HepG2 (cell line): ENCODE results near the gene AAMP. TPM values are rescaled to one million over a fixed set of nuclear protein-coding genes. Genes with fewer than 3 reads are reported as not detected.

ENCODE experiments used
- ASH2L ChIP-seq: fragments of 300-600, 200-600 bp; sonication (generic); IDR thresholded peaks from 2 replicates; pipeline ENCODE4 v1.7.0; 2017; ENCODE audit warnings: low read depth, mild to moderate bottlenecking, moderate library complexity, mixed read lengths, low read length; ENCODE audit not compliant: insufficient read length
- FOXK2 ChIP-seq: fragments of 450-650 bp; IDR thresholded peaks from 2 replicates; pipeline ENCODE4 v1.6.1; 2016
- POLR2AphosphoS2 ChIP-seq: IDR thresholded peaks from 2 replicates; pipeline ENCODE4 v1.6.1; 2011; ENCODE audit warnings: low read depth, low read length, improper control_type of control experiment
- SP1 ChIP-seq, 2 experiments: fragments of 450-650 bp in 1 of 2; sonication (generic) in 1 of 2; formaldehyde crosslinking in 1 of 2; IDR thresholded peaks; 2 replicates each; pipeline versions ENCODE4 v1.4.0 to v1.6.1; 2016 to 2020; ENCODE audit warnings: missing genetic modification reagents in 1 of 2
- ZBTB8A ChIP-seq: sonication (generic); formaldehyde crosslinking; IDR thresholded peaks from 2 replicates; pipeline ENCODE4 v1.4.0; 2020; ENCODE audit warnings: mild to moderate bottlenecking, low read depth, missing genetic modification reagents, borderline replicate concordance
- ZFP62 ChIP-seq: sonication (generic); formaldehyde crosslinking; IDR thresholded peaks from 2 replicates; pipeline ENCODE4 v1.4.0; 2020; ENCODE audit warnings: missing genetic modification reagents
- ZFP90 ChIP-seq: sonication (generic); formaldehyde crosslinking; IDR thresholded peaks from 2 replicates; pipeline ENCODE4 v1.8.0; 2022; ENCODE audit warnings: missing genetic modification reagents, mild to moderate bottlenecking, inconsistent platforms, borderline replicate concordance
- ZNF251 ChIP-seq: sonication (generic); formaldehyde crosslinking; IDR thresholded peaks from 2 replicates; pipeline ENCODE4 v1.9.0; 2021; ENCODE audit warnings: mild to moderate bottlenecking, missing genetic modification reagents
- ZNF510 ChIP-seq: sonication (generic); formaldehyde crosslinking; IDR thresholded peaks from 2 replicates; pipeline ENCODE4 v1.4.0; 2020; ENCODE audit warnings: low read depth, mild to moderate bottlenecking, missing genetic modification reagents
- ZNF674 ChIP-seq: sonication (generic); formaldehyde crosslinking; IDR thresholded peaks from 2 replicates; pipeline ENCODE4 v1.5.0; 2020; ENCODE audit warnings: low read depth, mild to moderate bottlenecking, missing genetic modification reagents
- ZNF790 ChIP-seq: sonication (generic); formaldehyde crosslinking; IDR thresholded peaks from 2 replicates; pipeline ENCODE4 v1.8.0; 2022; ENCODE audit warnings: missing genetic modification reagents, mild to moderate bottlenecking, borderline replicate concordance
- polyA plus RNA-seq, 8 experiments: library from polyadenylated mRNA; depleted of rRNA in 3 of 8; stranded (reverse) in 7 of 8; unstranded in 1 of 8; fragments of >200 nt; fragmentation: Illumina TruSeq in 4 of 8; extraction: Trizol in 4 of 8; gene quantifications; 2 replicates each; pipeline versions ENCODE4 v1.2.1 to v1.2.3, GENCODE V29; 2011 to 2016; ENCODE audit warnings: low read depth in 4 of 8, missing spikeins in 1 of 8, mixed read lengths in 1 of 8; ENCODE audit not compliant: insufficient read depth in 1 of 8
- total RNA-seq, 5 experiments: library from RNA; depleted of rRNA; stranded (reverse); fragments of >200 nt; fragmentation: Illumina TruSeq; extraction: Trizol; gene quantifications; 2 replicates each; pipeline ENCODE4 v1.2.3, GENCODE V29; 2016; ENCODE audit warnings: low read depth in 1 of 5
- TF ChIP-seq, protein P1 (sequence below): sonication (generic); formaldehyde crosslinking; IDR thresholded peaks from one replicate; pipeline ENCODE4 v1.5.1; 2020; ENCODE audit warnings: mild to moderate bottlenecking, missing genetic modification reagents; ENCODE audit errors: not compliant biosample characterization
- TF ChIP-seq, protein P2 (sequence below): sonication (generic); formaldehyde crosslinking; IDR thresholded peaks from 2 replicates; pipeline ENCODE4 v1.4.0; 2020; ENCODE audit warnings: missing genetic modification reagents
- TF ChIP-seq, protein P3 (sequence below): sonication (generic); formaldehyde crosslinking; IDR thresholded peaks from 2 replicates; pipeline ENCODE4 v1.8.0; 2022; ENCODE audit warnings: low read depth, missing genetic modification reagents
- TF ChIP-seq, protein P4 (sequence below): sonication (generic); formaldehyde crosslinking; IDR thresholded peaks from 2 replicates; pipeline ENCODE4 v1.4.0; 2020; ENCODE audit warnings: missing genetic modification reagents; ENCODE audit errors: not compliant biosample characterization

The AAMP gene
- total and polyA plus RNA-seq, 2 of the 13 experiments (the other 11 are each of a cell fraction or from before 2014, with no cell fraction given): 110 to 186 TPM

DNA sequence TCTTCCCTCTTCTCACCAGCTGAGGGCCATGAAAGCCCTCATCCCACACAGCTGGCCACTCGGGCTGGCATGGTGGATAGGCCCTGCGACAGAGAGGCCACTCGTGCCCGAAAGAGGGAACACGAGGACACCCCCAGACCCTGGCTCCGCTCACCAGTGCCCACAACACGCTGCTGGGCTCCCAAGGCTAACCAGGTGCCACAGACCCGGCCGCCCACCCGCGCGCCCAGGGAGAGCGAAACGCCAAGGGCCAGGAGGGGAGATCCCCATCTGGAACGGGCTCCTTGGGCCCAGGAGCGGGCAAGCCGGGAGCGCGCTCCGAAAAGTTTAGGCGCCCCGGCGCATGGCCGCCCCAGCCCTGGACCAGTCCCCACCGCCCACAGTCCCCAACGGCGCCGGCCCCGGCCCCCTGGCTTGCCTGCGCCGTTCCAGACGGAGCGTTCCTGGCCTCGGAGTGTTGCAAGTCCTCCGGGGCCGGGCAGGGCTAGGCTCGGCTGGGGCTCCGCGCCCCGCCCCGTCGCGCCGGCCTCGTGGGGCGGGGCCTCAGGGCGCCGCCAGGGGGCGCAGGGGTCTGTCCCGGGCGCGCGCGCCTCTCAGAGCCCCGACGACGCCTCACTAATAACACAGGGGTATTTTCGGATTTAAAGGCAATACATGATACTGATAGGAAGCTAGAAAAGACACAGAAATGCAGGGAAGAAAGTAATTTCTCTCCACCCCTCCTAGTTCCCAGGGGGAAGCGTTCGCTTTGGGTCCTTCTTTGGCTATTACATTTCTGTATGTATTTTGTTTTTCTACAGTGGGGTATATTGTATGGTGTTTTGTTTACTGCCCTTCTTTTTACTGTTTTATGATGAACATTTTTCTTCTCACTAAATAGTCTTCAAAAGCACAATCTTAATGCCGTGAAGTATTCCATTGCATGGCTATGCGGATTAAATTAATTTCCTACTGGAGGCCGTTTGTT is 22.4 kb upstream of the AAMP start, which contains the start of gene TMBIM1 (continued):
- TF ChIP-seq, protein P1, sequence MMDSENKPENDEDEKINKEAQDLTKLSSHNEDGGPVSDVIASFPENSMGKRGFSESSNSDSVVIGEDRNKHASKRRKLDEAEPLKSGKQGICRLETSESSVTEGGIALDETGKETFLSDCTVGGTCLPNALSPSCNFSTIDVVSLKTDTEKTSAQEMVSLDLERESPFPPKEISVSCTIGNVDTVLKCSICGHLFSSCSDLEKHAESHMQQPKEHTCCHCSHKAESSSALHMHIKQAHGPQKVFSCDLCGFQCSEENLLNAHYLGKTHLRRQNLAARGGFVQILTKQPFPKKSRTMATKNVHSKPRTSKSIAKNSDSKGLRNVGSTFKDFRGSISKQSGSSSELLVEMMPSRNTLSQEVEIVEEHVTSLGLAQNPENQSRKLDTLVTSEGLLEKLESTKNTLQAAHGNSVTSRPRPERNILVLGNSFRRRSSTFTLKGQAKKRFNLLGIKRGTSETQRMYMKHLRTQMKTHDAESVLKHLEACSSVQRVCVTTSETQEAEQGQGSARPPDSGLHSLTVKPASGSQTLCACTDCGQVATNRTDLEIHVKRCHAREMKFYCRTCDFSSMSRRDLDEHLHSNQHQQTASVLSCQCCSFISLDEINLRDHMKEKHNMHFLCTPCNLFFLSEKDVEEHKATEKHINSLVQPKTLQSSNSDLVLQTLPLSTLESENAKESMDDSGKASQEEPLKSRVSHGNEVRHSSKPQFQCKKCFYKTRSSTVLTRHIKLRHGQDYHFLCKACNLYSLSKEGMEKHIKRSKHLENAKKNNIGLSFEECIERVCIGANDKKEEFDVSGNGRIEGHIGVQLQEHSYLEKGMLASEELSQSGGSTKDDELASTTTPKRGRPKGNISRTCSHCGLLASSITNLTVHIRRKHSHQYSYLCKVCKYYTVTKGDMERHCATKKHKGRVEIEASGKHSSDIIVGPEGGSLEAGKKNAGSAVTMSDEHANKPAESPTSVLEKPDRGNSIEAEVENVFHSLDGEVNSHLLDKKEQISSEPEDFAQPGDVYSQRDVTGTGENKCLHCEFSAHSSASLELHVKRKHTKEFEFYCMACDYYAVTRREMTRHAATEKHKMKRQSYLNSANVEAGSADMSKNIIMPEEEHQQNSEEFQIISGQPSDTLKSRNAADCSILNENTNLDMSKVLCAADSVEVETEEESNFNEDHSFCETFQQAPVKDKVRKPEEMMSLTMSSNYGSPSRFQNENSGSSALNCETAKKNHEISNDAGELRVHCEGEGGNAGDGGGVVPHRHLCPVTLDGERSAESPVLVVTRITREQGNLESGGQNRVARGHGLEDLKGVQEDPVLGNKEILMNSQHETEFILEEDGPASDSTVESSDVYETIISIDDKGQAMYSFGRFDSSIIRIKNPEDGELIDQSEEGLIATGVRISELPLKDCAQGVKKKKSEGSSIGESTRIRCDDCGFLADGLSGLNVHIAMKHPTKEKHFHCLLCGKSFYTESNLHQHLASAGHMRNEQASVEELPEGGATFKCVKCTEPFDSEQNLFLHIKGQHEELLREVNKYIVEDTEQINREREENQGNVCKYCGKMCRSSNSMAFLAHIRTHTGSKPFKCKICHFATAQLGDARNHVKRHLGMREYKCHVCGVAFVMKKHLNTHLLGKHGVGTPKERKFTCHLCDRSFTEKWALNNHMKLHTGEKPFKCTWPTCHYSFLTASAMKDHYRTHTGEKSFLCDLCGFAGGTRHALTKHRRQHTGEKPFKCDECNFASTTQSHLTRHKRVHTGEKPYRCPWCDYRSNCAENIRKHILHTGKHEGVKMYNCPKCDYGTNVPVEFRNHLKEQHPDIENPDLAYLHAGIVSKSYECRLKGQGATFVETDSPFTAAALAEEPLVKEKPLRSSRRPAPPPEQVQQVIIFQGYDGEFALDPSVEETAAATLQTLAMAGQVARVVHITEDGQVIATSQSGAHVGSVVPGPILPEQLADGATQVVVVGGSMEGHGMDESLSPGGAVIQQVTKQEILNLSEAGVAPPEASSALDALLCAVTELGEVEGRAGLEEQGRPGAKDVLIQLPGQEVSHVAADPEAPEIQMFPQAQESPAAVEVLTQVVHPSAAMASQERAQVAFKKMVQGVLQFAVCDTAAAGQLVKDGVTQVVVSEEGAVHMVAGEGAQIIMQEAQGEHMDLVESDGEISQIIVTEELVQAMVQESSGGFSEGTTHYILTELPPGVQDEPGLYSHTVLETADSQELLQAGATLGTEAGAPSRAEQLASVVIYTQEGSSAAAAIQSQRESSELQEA (CRISPR knock-in tag): peak; percentile 61
- TF ChIP-seq, protein P2, sequence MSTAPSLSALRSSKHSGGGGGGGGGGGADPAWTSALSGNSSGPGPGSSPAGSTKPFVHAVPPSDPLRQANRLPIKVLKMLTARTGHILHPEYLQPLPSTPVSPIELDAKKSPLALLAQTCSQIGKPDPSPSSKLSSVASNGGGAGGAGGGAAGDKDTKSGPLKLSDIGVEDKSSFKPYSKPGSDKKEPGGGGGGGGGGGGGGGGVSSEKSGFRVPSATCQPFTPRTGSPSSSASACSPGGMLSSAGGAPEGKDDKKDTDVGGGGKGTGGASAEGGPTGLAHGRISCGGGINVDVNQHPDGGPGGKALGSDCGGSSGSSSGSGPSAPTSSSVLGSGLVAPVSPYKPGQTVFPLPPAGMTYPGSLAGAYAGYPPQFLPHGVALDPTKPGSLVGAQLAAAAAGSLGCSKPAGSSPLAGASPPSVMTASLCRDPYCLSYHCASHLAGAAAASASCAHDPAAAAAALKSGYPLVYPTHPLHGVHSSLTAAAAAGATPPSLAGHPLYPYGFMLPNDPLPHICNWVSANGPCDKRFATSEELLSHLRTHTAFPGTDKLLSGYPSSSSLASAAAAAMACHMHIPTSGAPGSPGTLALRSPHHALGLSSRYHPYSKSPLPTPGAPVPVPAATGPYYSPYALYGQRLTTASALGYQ (CRISPR knock-in tag): peak; percentile 85
- TF ChIP-seq, protein P3, sequence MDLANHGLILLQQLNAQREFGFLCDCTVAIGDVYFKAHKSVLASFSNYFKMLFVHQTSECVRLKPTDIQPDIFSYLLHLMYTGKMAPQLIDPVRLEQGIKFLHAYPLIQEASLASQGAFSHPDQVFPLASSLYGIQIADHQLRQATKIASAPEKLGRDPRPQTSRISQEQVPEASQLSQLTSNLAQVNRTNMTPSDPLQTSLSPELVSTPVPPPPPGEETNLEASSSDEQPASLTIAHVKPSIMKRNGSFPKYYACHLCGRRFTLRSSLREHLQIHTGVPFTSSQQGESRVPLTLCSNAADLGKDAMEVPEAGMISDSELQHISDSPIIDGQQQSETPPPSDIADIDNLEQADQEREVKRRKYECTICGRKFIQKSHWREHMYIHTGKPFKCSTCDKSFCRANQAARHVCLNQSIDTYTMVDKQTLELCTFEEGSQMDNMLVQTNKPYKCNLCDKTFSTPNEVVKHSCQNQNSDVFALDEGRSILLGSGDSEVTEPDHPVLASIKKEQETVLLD (CRISPR knock-in tag): no peak
- TF ChIP-seq, protein P4, sequence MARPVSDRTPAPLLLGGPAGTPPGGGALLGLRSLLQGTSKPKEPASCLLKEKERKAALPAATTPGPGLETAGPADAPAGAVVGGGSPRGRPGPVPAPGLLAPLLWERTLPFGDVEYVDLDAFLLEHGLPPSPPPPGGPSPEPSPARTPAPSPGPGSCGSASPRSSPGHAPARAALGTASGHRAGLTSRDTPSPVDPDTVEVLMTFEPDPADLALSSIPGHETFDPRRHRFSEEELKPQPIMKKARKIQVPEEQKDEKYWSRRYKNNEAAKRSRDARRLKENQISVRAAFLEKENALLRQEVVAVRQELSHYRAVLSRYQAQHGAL (CRISPR knock-in tag): no peak
- TF ChIP-seq ZFP62 (CRISPR knock-in tag) (no peak), FOXK2 (no peak), ZFP90 (CRISPR knock-in tag) (no peak; the same call in 1 of the 2 replicates), ZNF790 (CRISPR knock-in tag) (no peak; the same call in 1 of the 2 replicates), ZNF251 (CRISPR knock-in tag) (0 out of 2 replicates have a peak, but pooled peaks have one; percentile 45), POLR2AphosphoS2 (no peak), ZBTB8A (CRISPR knock-in tag) (no peak), ASH2L (no peak), SP1 (IDR thresholded peaks at IDR 0.05) (no peak), SP1 (CRISPR knock-in tag; IDR thresholded peaks at IDR 0.05) (peak; percentile 78), ZNF510 (CRISPR knock-in tag) (peak; percentile 76; the same call in 1 of the 2 replicates), ZNF674 (CRISPR knock-in tag) (no peak; the same call in 1 of the 2 replicates)
